ENCODE results near the gene OLFML1. TPM values are rescaled to one million over a fixed set of nuclear protein-coding genes. Genes with fewer than 3 reads are reported as not detected.

OLFML1 gene
- total RNA-seq, 1 experiment from 2014 or later = not detected

DNA sequence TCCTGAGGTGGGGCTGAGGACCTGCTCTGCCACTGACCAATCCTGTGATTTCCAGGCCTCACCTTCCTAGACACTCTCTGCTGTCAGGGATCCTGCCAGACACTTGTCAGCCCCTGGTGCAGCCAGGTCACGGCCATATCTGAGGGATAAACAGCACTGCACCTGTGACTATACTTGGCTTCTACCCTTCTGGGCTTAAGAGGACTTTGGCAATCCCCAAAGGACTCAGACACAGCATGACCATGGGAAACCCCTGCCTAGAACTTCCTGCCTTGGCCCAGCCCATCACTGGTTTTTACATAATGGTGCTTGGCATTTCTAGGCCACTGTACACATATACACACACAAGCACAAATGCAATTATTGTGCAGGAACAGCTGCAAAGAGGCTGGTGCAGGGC lies 11.6 kb upstream of the OLFML1 start:
- Mint-ChIP-seq H3K4me1 (ENCODE audit: low read depth, unreplicated experiment) (no peaks in the 10 kb centered on the region), H3K27ac (ENCODE audit: unreplicated experiment) (no peak overlapping the region), H3K4me3 (ENCODE audit: low read depth, unreplicated experiment) (no peak overlapping the region), H3K9me3 (ENCODE audit: low read depth, unreplicated experiment) (no peaks in the 10 kb centered on the region), H3K27me3 (ENCODE audit: unreplicated experiment) (peaks cover 64% of the 10 kb centered on the region), H3K36me3 (ENCODE audit: insufficient read depth, unreplicated experiment) (no peaks in the 10 kb centered on the region)
- intact Hi-C loops (cut with micrococcal nuclease; ENCODE audit: unreplicated experiment) = no loop called here
- BruUV-seq (replicated peaks) = no TSS peak
- no peak for DNase-seq
- TF ChIP-seq, protein P1, sequence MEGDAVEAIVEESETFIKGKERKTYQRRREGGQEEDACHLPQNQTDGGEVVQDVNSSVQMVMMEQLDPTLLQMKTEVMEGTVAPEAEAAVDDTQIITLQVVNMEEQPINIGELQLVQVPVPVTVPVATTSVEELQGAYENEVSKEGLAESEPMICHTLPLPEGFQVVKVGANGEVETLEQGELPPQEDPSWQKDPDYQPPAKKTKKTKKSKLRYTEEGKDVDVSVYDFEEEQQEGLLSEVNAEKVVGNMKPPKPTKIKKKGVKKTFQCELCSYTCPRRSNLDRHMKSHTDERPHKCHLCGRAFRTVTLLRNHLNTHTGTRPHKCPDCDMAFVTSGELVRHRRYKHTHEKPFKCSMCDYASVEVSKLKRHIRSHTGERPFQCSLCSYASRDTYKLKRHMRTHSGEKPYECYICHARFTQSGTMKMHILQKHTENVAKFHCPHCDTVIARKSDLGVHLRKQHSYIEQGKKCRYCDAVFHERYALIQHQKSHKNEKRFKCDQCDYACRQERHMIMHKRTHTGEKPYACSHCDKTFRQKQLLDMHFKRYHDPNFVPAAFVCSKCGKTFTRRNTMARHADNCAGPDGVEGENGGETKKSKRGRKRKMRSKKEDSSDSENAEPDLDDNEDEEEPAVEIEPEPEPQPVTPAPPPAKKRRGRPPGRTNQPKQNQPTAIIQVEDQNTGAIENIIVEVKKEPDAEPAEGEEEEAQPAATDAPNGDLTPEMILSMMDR (IDR thresholded peaks at IDR 0.05; ENCODE audit: unreplicated experiment) = no peak
- CTCF ChIA-PET = no interaction called here

DNA sequence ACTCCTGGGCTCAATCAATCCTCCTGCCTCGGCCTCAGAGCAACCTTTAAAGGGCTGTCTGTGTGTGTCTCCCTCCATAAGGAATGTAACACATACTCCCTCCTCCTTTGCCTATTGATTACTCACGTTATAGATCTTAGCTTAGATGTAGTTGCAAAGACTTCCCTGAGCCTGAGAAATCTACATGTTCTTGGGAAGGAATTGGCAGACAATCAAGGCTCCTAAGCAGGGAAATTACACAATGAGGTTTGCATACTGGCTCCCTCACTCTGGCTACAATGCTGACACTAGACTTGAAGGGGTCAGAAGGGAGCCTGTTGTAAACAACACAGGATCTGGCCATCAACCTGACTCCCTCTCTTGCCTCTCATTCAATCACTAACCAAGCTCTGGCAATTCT lies 5.2 kb upstream of the OLFML1 start:
- H3K4me3 Mint-ChIP-seq (ENCODE audit: low read depth, unreplicated experiment) = no peak overlapping the region
- intact Hi-C loops (cut with micrococcal nuclease; ENCODE audit: unreplicated experiment) = no loop called here
- CTCF ChIA-PET = no interaction called here
- BruUV-seq (replicated peaks) = no TSS peak
- no peaks in the 10 kb centered on the region for H3K36me3 Mint-ChIP-seq (ENCODE audit: insufficient read depth, unreplicated experiment)
- TF ChIP-seq, protein P1 (IDR thresholded peaks at IDR 0.05; ENCODE audit: unreplicated experiment) = no peak
- no peak overlapping the region for H3K27ac Mint-ChIP-seq (ENCODE audit: unreplicated experiment)
- no peaks in the 10 kb centered on the region for H3K4me1 Mint-ChIP-seq (ENCODE audit: low read depth, unreplicated experiment)
- DNase-seq = no peak
- peaks cover 40% of the 10 kb centered on the region for H3K27me3 Mint-ChIP-seq (ENCODE audit: unreplicated experiment)
- no peaks in the 10 kb centered on the region for H3K9me3 Mint-ChIP-seq (ENCODE audit: low read depth, unreplicated experiment)

DNA sequence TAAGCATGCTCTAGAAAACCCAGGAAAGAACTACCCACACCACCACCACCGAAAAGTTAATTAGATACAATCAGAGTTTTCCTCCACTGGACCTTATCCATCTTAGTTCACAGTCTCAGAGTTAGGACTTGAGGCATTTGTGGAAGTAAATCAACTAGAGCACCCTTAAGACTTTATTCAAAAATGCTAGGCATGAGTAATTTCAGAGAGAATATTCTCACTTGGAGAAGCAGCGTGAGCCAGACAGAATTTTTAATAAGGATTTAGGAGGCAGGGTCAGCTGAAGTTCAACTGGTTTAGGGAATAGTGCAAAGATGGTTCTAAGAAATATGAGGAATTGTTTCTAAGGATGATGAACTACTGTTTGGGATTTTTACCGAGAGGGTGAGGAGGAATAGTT lies 1.2 kb upstream of the OLFML1 start:
- DNase-seq = no peak
- BruUV-seq (replicated peaks) = no TSS peak
- no peaks in the 10 kb centered on the region for H3K9me3 Mint-ChIP-seq (ENCODE audit: low read depth, unreplicated experiment)
- TF ChIP-seq, protein P1 (IDR thresholded peaks at IDR 0.05; ENCODE audit: unreplicated experiment) = no peak
- H3K27me3 Mint-ChIP-seq (ENCODE audit: unreplicated experiment) = peaks cover 15% of the 10 kb centered on the region
- no peaks in the 10 kb centered on the region for H3K36me3 Mint-ChIP-seq (ENCODE audit: insufficient read depth, unreplicated experiment)
- intact Hi-C loops (cut with micrococcal nuclease; ENCODE audit: unreplicated experiment) = no loop called here
- CTCF ChIA-PET = no interaction called here
- H3K4me1 Mint-ChIP-seq (ENCODE audit: low read depth, unreplicated experiment) = no peaks in the 10 kb centered on the region
- no peak overlapping the region for H3K27ac Mint-ChIP-seq (ENCODE audit: unreplicated experiment)
- H3K4me3 Mint-ChIP-seq (ENCODE audit: low read depth, unreplicated experiment) = no peak overlapping the region

DNA sequence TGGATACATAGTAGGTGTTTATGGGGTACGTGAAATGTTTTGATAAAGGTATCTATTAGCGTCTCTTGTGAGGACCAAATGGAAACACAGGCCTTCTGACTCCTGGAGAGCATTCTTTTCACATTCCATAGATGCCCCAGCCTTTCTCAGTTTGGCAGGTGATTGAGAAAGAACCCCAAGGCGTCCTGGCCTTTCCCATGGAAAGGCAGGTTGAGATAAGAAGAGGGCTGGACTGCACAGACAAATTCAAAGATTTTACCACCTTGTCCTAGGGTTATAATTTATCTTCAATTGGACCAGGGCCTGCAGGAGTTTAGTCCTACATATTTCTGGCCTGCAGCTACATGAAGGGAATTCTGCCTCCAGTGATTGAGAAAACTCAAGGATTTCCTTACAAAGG lies 661 bp upstream of the OLFML1 start:
- Mint-ChIP-seq H3K9me3 (ENCODE audit: low read depth, unreplicated experiment) (no peaks in the 10 kb centered on the region), H3K4me3 (ENCODE audit: low read depth, unreplicated experiment) (no peak overlapping the region), H3K4me1 (ENCODE audit: low read depth, unreplicated experiment) (no peaks in the 10 kb centered on the region), H3K27me3 (ENCODE audit: unreplicated experiment) (peaks cover 19% of the 10 kb centered on the region), H3K36me3 (ENCODE audit: insufficient read depth, unreplicated experiment) (no peaks in the 10 kb centered on the region), H3K27ac (ENCODE audit: unreplicated experiment) (no peak overlapping the region)
- intact Hi-C loops (cut with micrococcal nuclease; ENCODE audit: unreplicated experiment) = no loop called here
- no TSS peak for BruUV-seq (replicated peaks)
- CTCF ChIA-PET = no interaction called here
- no peak for DNase-seq
- TF ChIP-seq, protein P1 (IDR thresholded peaks at IDR 0.05; ENCODE audit: unreplicated experiment) = no peak
